GM21528 (cell line): ENCODE measurements around the gene RNU1-3.
"Not testable (repeated sequence)": the region's sequence is repeated elsewhere in the genome, so short reads cannot be mapped to it uniquely, and the experiment has no call there.

ENCODE experiments used
- ATAC-seq: cut with Tn5 transposase; IDR thresholded peaks from one replicate; pipeline ENCODE4 v1.9.1; 2021; ENCODE audit warnings: mild to moderate bottlenecking, moderate library complexity; ENCODE audit not compliant: unreplicated experiment, low FRiP score

The RNU1-3 gene

GRCh38 chr1:16658234-16658633, 8.5 kb downstream of the RNU1-3 start:
- not testable (repeated sequence) for ATAC-seq

GRCh38 chr1:16656981-16657683, 9.6 kb downstream of the RNU1-3 start:
- not testable (repeated sequence) for ATAC-seq

- not testable (repeated sequence) for ATAC-seq
These were observed 10.2 kb downstream of the RNU1-3 start for GRCh38 chr1:16656574-16656973.

- not testable (repeated sequence) for ATAC-seq
These were observed 15.2 kb downstream of the RNU1-3 start for GRCh38 chr1:16651560-16651959.

- ATAC-seq = not testable (repeated sequence)
These were observed 16.8 kb downstream of the RNU1-3 start for GRCh38 chr1:16649960-16650359.

- ATAC-seq = not testable (repeated sequence)
These were observed 17.4 kb downstream of the RNU1-3 start for GRCh38 chr1:16649390-16649789.

- not testable (repeated sequence) for ATAC-seq
These were observed 18.0 kb downstream of the RNU1-3 start for GRCh38 chr1:16648756-16649155.

- not testable (repeated sequence) for ATAC-seq
These were observed 18.5 kb downstream of the RNU1-3 start for GRCh38 chr1:16648250-16648649.

GRCh38 chr1:16647179-16648176, 19.3 kb downstream of the RNU1-3 start:
- ATAC-seq = not testable (repeated sequence)

- ATAC-seq = not testable (repeated sequence)
These were observed 20.0 kb downstream of the RNU1-3 start for GRCh38 chr1:16646716-16647115.

GRCh38 chr1:16646061-16646664, 20.6 kb downstream of the RNU1-3 start:
- ATAC-seq = not testable (repeated sequence)

- ATAC-seq = peak; percentile 2
These were observed 21.3 kb downstream of the RNU1-3 start for GRCh38 chr1:16645271-16646060.

GRCh38 chr1:16644482-16645270, 22.1 kb downstream of the RNU1-3 start:
- peak; percentile 78 for ATAC-seq

GRCh38 chr1:16644193-16644481, 22.6 kb downstream of the RNU1-3 start:
- ATAC-seq = peak; percentile 35

- peak; percentile 4 for ATAC-seq
These were observed 23.1 kb downstream of the RNU1-3 start for GRCh38 chr1:16643476-16644192.

GRCh38 chr1:16643001-16643411, 23.7 kb downstream of the RNU1-3 start:
- not testable (repeated sequence) for ATAC-seq

- ATAC-seq = not testable (repeated sequence)
These were observed 24.5 kb downstream of the RNU1-3 start for GRCh38 chr1:16642025-16642966.
